H9 (cell line): Measurements from ENCODE around the gene MLH1. TPM values are rescaled to one million over a fixed set of nuclear protein-coding genes. Genes with fewer than 3 reads are reported as not detected.

Experiments used
- DNase-seq: peaks from one replicate; pipeline ENCODE4 v3.0.0-alpha.2; 2017
- H2AFZ ChIP-seq: one replicate; pipeline ENCODE4 v1.6.1; 2013; ENCODE audit warnings: mild to moderate bottlenecking, low read length, control low read depth, moderate library complexity
- H2AK5ac ChIP-seq: 2 replicates; pipeline ENCODE4 v1.6.1; 2013; ENCODE audit warnings: low read length, control low read depth, mixed read lengths; ENCODE audit not compliant: insufficient read length
- H2BK120ac ChIP-seq: one replicate; pipeline ENCODE4 v1.6.1; 2013; ENCODE audit warnings: low read depth, mild to moderate bottlenecking, low read length, control low read depth, inconsistent platforms; ENCODE audit not compliant: poor library complexity, severe bottlenecking
- H2BK12ac ChIP-seq: 2 replicates; pipeline ENCODE4 v1.6.1; 2013; ENCODE audit warnings: low read length, control low read depth, mixed read lengths, low read depth; ENCODE audit not compliant: insufficient read length
- H2BK15ac ChIP-seq: 2 replicates; pipeline ENCODE4 v1.6.1; 2013; ENCODE audit warnings: low read depth, low read length, control low read depth
- H2BK20ac ChIP-seq: one replicate; pipeline ENCODE4 v1.6.1; 2013; ENCODE audit warnings: low read depth, mild to moderate bottlenecking, low read length, control low read depth, inconsistent platforms; ENCODE audit not compliant: poor library complexity, severe bottlenecking
- H2BK5ac ChIP-seq: 2 replicates; pipeline ENCODE4 v1.6.1; 2013; ENCODE audit warnings: low read length, control low read depth, mixed read lengths; ENCODE audit not compliant: insufficient read length
- H3K14ac ChIP-seq: 2 replicates; pipeline ENCODE4 v1.6.1; 2013; ENCODE audit warnings: low read length, control low read depth; ENCODE audit not compliant: insufficient read depth
- H3K18ac ChIP-seq: 2 replicates; pipeline ENCODE4 v1.6.1; 2013; ENCODE audit warnings: low read depth, mild to moderate bottlenecking, mixed read lengths, low read length, control low read depth; ENCODE audit not compliant: insufficient read length
- H3K23ac ChIP-seq: 2 replicates; pipeline ENCODE4 v1.6.1; 2013; ENCODE audit warnings: low read length, control low read depth, mixed read lengths, low read depth; ENCODE audit not compliant: insufficient read length
- H3K23me2 ChIP-seq: 2 replicates; pipeline ENCODE4 v1.6.1; 2013; ENCODE audit warnings: low read depth, mild to moderate bottlenecking, mixed read lengths, low read length, control low read depth; ENCODE audit not compliant: insufficient read length, poor library complexity, severe bottlenecking
- H3K27ac ChIP-seq: 2 replicates; pipeline ENCODE4 v1.5.1; 2013; ENCODE audit warnings: low read length, control low read depth, mixed read lengths, low read depth; ENCODE audit not compliant: insufficient read length
- H3K27me3 ChIP-seq: 2 replicates; pipeline ENCODE4 v1.6.1; 2013; ENCODE audit warnings: low read length, control low read depth, inconsistent platforms; ENCODE audit not compliant: insufficient read depth
- H3K4ac ChIP-seq: 2 replicates; pipeline ENCODE4 v1.6.1; 2013; ENCODE audit warnings: low read depth, mild to moderate bottlenecking, control low read depth, inconsistent platforms, low read length, moderate library complexity
- H3K4me1 ChIP-seq: 2 replicates; pipeline ENCODE4 v1.6.1; 2013; ENCODE audit warnings: low read length, control low read depth, inconsistent platforms; ENCODE audit not compliant: insufficient read depth
- H3K4me2 ChIP-seq: 2 replicates; pipeline ENCODE4 v1.6.1; 2013; ENCODE audit warnings: low read length, control low read depth, mixed read lengths; ENCODE audit not compliant: insufficient read length, insufficient read depth
- H3K56ac ChIP-seq: 2 replicates; pipeline ENCODE4 v1.6.1; 2013; ENCODE audit warnings: low read depth, mild to moderate bottlenecking, mixed read lengths, low read length, control low read depth; ENCODE audit not compliant: insufficient read length
- H3K79me1 ChIP-seq: 2 replicates; pipeline ENCODE4 v1.6.1; 2013; ENCODE audit warnings: low read depth, mild to moderate bottlenecking, moderate library complexity, low read length, control low read depth, inconsistent platforms; ENCODE audit not compliant: insufficient read depth, poor library complexity, severe bottlenecking
- H3K79me2 ChIP-seq: 2 replicates; pipeline ENCODE4 v1.6.1; 2013; ENCODE audit warnings: low read length, control low read depth, inconsistent platforms; ENCODE audit not compliant: insufficient read depth
- H3K9ac ChIP-seq: 2 replicates; pipeline ENCODE4 v1.6.1; 2013; ENCODE audit warnings: low read length, control low read depth, mixed read lengths; ENCODE audit not compliant: insufficient read length; ENCODE audit errors: extremely low read depth
- H3K9me3 ChIP-seq: one replicate; pipeline ENCODE4 v1.6.1; 2013; ENCODE audit warnings: low read depth, low read length, inconsistent platforms; ENCODE audit not compliant: control insufficient read depth
- H3T11ph ChIP-seq: one replicate; pipeline ENCODE4 v1.6.1; 2013; ENCODE audit warnings: mild to moderate bottlenecking, low read length, control low read depth, inconsistent platforms
- H4K20me1 ChIP-seq: one replicate; pipeline ENCODE4 v1.6.1; 2013; ENCODE audit not compliant: control insufficient read depth, insufficient read length, insufficient read depth
- H4K5ac ChIP-seq: 2 replicates; pipeline ENCODE4 v1.6.1; 2013; ENCODE audit warnings: low read depth, mild to moderate bottlenecking, mixed read lengths, low read length, control low read depth; ENCODE audit not compliant: insufficient read length
- H4K8ac ChIP-seq: replicated peaks from 2 replicates; pipeline ENCODE4 v1.6.1; 2013; ENCODE audit warnings: low read length, control low read depth, mixed read lengths, low read depth; ENCODE audit not compliant: insufficient read length
- H4K91ac ChIP-seq: 2 replicates; pipeline ENCODE4 v1.6.1; 2013; ENCODE audit warnings: low read depth, mild to moderate bottlenecking, moderate library complexity, mixed read lengths, low read length, control low read depth; ENCODE audit not compliant: insufficient read length
- H3K27ac Mint-ChIP-seq, 3 experiments: 2 replicates in 2 of 3; 3 replicates in 1 of 3; pipeline ENCODE4 v1.8.0; 2020 to 2021; ENCODE audit warnings: mixed read lengths in 3 of 3, mild to moderate bottlenecking in 1 of 3, moderate library complexity in 1 of 3
- H3K27me3 Mint-ChIP-seq: 2 replicates; pipeline ENCODE4 v1.8.0; 2021; ENCODE audit warnings: low read depth, mild to moderate bottlenecking, moderate library complexity, mixed read lengths
- H3K36me3 Mint-ChIP-seq, 3 experiments: 2 replicates in 2 of 3; 3 replicates in 1 of 3; pipeline ENCODE4 v1.8.0; 2020 to 2021; ENCODE audit warnings: low read depth in 3 of 3, mixed read lengths in 3 of 3; ENCODE audit not compliant: insufficient read depth in 1 of 3
- H3K4me1 Mint-ChIP-seq, 2 experiments: 2 replicates each; pipeline ENCODE4 v1.8.0; 2020; ENCODE audit warnings: mixed read lengths in 2 of 2
- H3K4me3 Mint-ChIP-seq, 2 experiments: 2 replicates in 1 of 2; 3 replicates in 1 of 2; pipeline ENCODE4 v1.8.0; 2020 to 2021; ENCODE audit warnings: mild to moderate bottlenecking in 2 of 2, mixed read lengths in 2 of 2, moderate library complexity in 1 of 2
- H3K9me3 Mint-ChIP-seq, 2 experiments: 2 replicates in 1 of 2; 3 replicates in 1 of 2; pipeline ENCODE4 v1.8.0; 2020; ENCODE audit warnings: mild to moderate bottlenecking in 2 of 2, mixed read lengths in 2 of 2, moderate library complexity in 1 of 2
- WGBS: extraction: QIAGEN DNeasy Blood & Tissue Kit; methylation state at CpG from one replicate; pipeline ENCODE4 v1.1.7; 2013; ENCODE audit warnings: missing lambda C conversion rate, low lambda C conversion rate, mixed read lengths; ENCODE audit not compliant: insufficient read length; ENCODE audit errors: extremely low coverage; 5-methylcytosine and 5-hydroxymethylcytosine counted together
- total RNA-seq: library from RNA; stranded (reverse); gene quantifications from 2 replicates; pipeline ENCODE4 v1.2.1, GENCODE V29; 2021
- TF ChIP-seq, protein P1 (sequence below): fragments of 200-600 bp; sonication (generic); conservative IDR thresholded peaks from 3 replicates; pipeline ENCODE4 v1.8.0; 2021; ENCODE audit warnings: antibody characterized with exemption, mild to moderate bottlenecking

Gene MLH1
- total RNA-seq, 1 experiment from 2014 or later: 45.1 TPM

DNA sequence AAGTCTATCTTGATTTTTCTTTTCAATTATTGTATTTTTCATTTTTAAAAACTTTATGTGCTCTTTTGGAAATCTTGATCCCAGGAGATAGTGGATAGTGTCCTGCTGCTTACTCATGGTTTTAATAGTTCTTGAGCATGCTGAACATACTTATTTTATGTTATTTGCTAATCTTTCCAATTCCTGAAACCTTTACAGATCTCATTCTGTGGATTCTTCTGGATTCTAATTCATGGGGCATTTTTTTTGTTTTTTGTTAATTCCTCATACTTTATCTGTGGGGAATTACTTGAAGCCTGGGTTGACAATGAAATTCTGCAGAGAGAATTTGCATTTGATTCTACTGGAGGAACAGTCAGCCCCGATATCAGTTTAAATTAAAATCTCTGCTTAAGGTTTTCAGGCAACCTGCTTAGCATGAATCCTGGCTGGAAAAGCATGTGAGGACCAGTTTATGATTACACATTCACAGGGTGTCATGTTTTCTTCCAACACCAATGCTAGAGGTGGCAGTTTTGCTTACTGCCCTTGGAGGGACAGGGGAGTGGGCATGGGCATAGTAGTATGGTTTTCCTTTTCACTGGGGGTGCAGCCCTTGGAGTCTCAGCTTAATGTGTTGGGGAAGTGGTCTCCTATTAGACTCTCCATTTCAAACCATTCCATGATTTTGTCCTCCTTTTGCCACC lies 46.0 kb downstream of the MLH1 start:
- Histone ChIP-seq H4K8ac (no peak overlapping the region), H4K5ac (no peak overlapping the region), H2AFZ (no peak overlapping the region), H2BK12ac (no peak overlapping the region), H3K4me1 (no peaks in the 10 kb centered on the region), H2BK120ac (no peak overlapping the region), H3K79me2 (no peaks in the 10 kb centered on the region), H2AK5ac (no peak overlapping the region), H3K27ac (no peak overlapping the region), H3T11ph (no peak overlapping the region), H3K23ac (no peak overlapping the region), H3K18ac (no peak overlapping the region), H3K4ac (no peak overlapping the region), H4K20me1 (no peaks in the 10 kb centered on the region), H3K4me2 (no peak overlapping the region), H3K9me3 (no peaks in the 10 kb centered on the region), H2BK5ac (no peak overlapping the region), H4K91ac (no peak overlapping the region), H3K56ac (no peak overlapping the region), H2BK15ac (no peak overlapping the region), H3K79me1 (no peaks in the 10 kb centered on the region), H3K9ac (no peak overlapping the region), H3K14ac (no peak overlapping the region), H3K23me2 (no peaks in the 10 kb centered on the region), H3K27me3 (no peaks in the 10 kb centered on the region), H2BK20ac (no peak overlapping the region)
- Mint-ChIP-seq H3K4me3 (no peak overlapping the region), H3K27ac (peak overlapping the region in 1 of 3 experiments; percentile 34; a peak in 1 of 7 replicates), H3K9me3 (peaks cover 10 to 14% of the 10 kb centered on the region in 2 experiments; a peak in 3 of 5 replicates), H3K4me1 (peaks cover 0 to 2% of the 10 kb centered on the region in 2 experiments; a peak in 1 of 4 replicates), H3K27me3 (no peaks in the 10 kb centered on the region), H3K36me3 (peaks cover 28 to 62% (median 51%) of the 10 kb centered on the region in 3 experiments)
- no CpG with 5 or more reads among the region's 1 CpG for WGBS
- DNase-seq: no peak
- TF ChIP-seq, protein P1, sequence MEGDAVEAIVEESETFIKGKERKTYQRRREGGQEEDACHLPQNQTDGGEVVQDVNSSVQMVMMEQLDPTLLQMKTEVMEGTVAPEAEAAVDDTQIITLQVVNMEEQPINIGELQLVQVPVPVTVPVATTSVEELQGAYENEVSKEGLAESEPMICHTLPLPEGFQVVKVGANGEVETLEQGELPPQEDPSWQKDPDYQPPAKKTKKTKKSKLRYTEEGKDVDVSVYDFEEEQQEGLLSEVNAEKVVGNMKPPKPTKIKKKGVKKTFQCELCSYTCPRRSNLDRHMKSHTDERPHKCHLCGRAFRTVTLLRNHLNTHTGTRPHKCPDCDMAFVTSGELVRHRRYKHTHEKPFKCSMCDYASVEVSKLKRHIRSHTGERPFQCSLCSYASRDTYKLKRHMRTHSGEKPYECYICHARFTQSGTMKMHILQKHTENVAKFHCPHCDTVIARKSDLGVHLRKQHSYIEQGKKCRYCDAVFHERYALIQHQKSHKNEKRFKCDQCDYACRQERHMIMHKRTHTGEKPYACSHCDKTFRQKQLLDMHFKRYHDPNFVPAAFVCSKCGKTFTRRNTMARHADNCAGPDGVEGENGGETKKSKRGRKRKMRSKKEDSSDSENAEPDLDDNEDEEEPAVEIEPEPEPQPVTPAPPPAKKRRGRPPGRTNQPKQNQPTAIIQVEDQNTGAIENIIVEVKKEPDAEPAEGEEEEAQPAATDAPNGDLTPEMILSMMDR: no peak
